H1 (cell line): ENCODE results near the gene ACOT11. TPM values are rescaled to one million over a fixed set of nuclear protein-coding genes. Genes with fewer than 3 reads are reported as not detected.

Experiments used
- CTCF ChIA-PET: fragments of 300-600 bp; sonication (Branson Sonifier 250); formaldehyde crosslinking; loops from one replicate; lab custom pipeline; 2021; ENCODE audit not compliant: partially characterized antibody; lab: Charles Lee
- POLR2A ChIA-PET: fragments of 300-600 bp; sonication (Branson Sonifier 250); formaldehyde crosslinking; loops from one replicate; lab custom pipeline; 2021; ENCODE audit warnings: inconsistent platforms; ENCODE audit not compliant: partially characterized antibody; lab: Charles Lee
- DNase-seq, 2 experiments: peaks; one replicate each; pipeline versions ENCODE4 v3.0.0 to v3.0.0-alpha.2; 2010 to 2022; ENCODE audit warnings: low spot score in 2 of 2, low read depth in 1 of 2, mixed read lengths in 1 of 2
- FAIRE-seq: peaks from 2 replicates; lab custom pipeline; 2011; peaks lifted over from hg19 to GRCh38; lab: Jason Lieb, UNC
- H2AFZ ChIP-seq: 2 replicates; pipeline ENCODE4 v1.8.1; 2012; ENCODE audit warnings: low read length, inconsistent platforms
- H2AK5ac ChIP-seq: 2 replicates; pipeline ENCODE4 v1.6.1; 2013; ENCODE audit warnings: low read depth, low read length
- H2BK120ac ChIP-seq: replicated peaks from 2 replicates; pipeline ENCODE3; 2013; ENCODE audit warnings: low read depth, low read length, inconsistent platforms
- H2BK12ac ChIP-seq: 2 replicates; pipeline ENCODE4 v1.6.1; 2013; ENCODE audit warnings: low read depth, low read length
- H2BK15ac ChIP-seq: 2 replicates; pipeline ENCODE4 v1.6.1; 2013; ENCODE audit warnings: low read length
- H2BK20ac ChIP-seq: 2 replicates; pipeline ENCODE4 v1.6.1; 2013; ENCODE audit warnings: low read length
- H2BK5ac ChIP-seq: 2 replicates; pipeline ENCODE4 v1.6.1; 2013; ENCODE audit warnings: low read depth, low read length
- H3K14ac ChIP-seq: 2 replicates; pipeline ENCODE4 v1.6.1; 2013; ENCODE audit warnings: inconsistent platforms; ENCODE audit not compliant: insufficient read length
- H3K18ac ChIP-seq: 2 replicates; pipeline ENCODE4 v1.6.1; 2013; ENCODE audit warnings: low read length; ENCODE audit errors: extremely low read depth
- H3K23ac ChIP-seq: 2 replicates; pipeline ENCODE4 v1.6.1; 2013; ENCODE audit warnings: inconsistent platforms; ENCODE audit not compliant: insufficient read length
- H3K23me2 ChIP-seq: 2 replicates; pipeline ENCODE4 v1.6.1; 2013; ENCODE audit warnings: low read depth, low read length
- H3K27ac ChIP-seq: 2 replicates; pipeline ENCODE4 v1.6.1; 2011; ENCODE audit warnings: low read depth, low read length, inconsistent platforms
- H3K27me3 ChIP-seq, 4 experiments: replicated peaks in 1 of 4; 1 replicate in 1 of 4; 2 replicates in 3 of 4; pipeline versions ENCODE4 v1.6.1 to v1.8.1; 2011 to 2013; ENCODE audit warnings: low read length in 3 of 4, mild to moderate bottlenecking in 3 of 4, inconsistent platforms in 2 of 4, mixed read lengths in 2 of 4, moderate library complexity in 1 of 4; ENCODE audit not compliant: control insufficient read depth in 3 of 4, insufficient read depth in 3 of 4; ENCODE audit errors: extremely low read depth in 1 of 4
- H3K36me3 ChIP-seq, 4 experiments: 2 replicates each; pipeline versions ENCODE4 v1.6.1 to v1.8.1; 2011 to 2013; ENCODE audit warnings: mild to moderate bottlenecking in 4 of 4, low read length in 3 of 4, moderate library complexity in 2 of 4, control low read depth in 1 of 4, inconsistent platforms in 1 of 4; ENCODE audit not compliant: insufficient read depth in 4 of 4, control insufficient read depth in 2 of 4
- H3K4ac ChIP-seq: replicated peaks from 2 replicates; pipeline ENCODE3; 2013; ENCODE audit warnings: low read length, low read depth, mixed read lengths, inconsistent platforms; ENCODE audit not compliant: insufficient read length
- H3K4me1 ChIP-seq, 4 experiments: replicated peaks in 1 of 4; 1 replicate in 1 of 4; 2 replicates in 3 of 4; pipeline versions ENCODE4 v1.6.1 to v1.8.1; 2011 to 2013; ENCODE audit warnings: low read length in 3 of 4, inconsistent platforms in 2 of 4, mixed read lengths in 1 of 4; ENCODE audit not compliant: insufficient read depth in 4 of 4, control insufficient read depth in 3 of 4
- H3K4me2 ChIP-seq, 2 experiments: 2 replicates each; pipeline versions ENCODE4 v1.6.1 to v1.8.1; 2011 to 2013; ENCODE audit warnings: low read depth in 2 of 2, low read length in 2 of 2, control low read depth in 1 of 2, inconsistent platforms in 1 of 2, mild to moderate bottlenecking in 1 of 2; ENCODE audit not compliant: insufficient read depth in 1 of 2
- H3K4me3 ChIP-seq, 4 experiments: fragments of 200-600, 300-600 bp in 1 of 4; sonication (generic), shearing (Covaris generic), sonication (Bioruptor Twin) in 1 of 4; 2 replicates each; pipeline versions ENCODE4 v1.5.1 to v1.8.1; 2011 to 2016; ENCODE audit warnings: low read length in 4 of 4, low read depth in 3 of 4, control low read depth in 2 of 4, inconsistent platforms in 2 of 4, mild to moderate bottlenecking in 2 of 4, mixed read lengths in 1 of 4, moderate library complexity in 1 of 4; ENCODE audit not compliant: insufficient read depth in 2 of 4; ENCODE audit errors: extremely low read depth in 1 of 4
- H3K56ac ChIP-seq: replicated peaks from 2 replicates; pipeline ENCODE3; 2013; ENCODE audit warnings: low read depth, mild to moderate bottlenecking, mixed read lengths, low read length, inconsistent platforms; ENCODE audit not compliant: insufficient read length
- H3K79me1 ChIP-seq: 2 replicates; pipeline ENCODE4 v1.6.1; 2013; ENCODE audit warnings: low read depth, low read length, control low read depth
- H3K79me2 ChIP-seq, 2 experiments: 2 replicates each; pipeline versions ENCODE4 v1.6.1 to v1.8.1; 2012 to 2013; ENCODE audit warnings: low read length in 2 of 2, mild to moderate bottlenecking in 2 of 2, inconsistent platforms in 1 of 2; ENCODE audit not compliant: insufficient read depth in 2 of 2, control insufficient read depth in 1 of 2
- H3K9ac ChIP-seq, 4 experiments: replicated peaks in 1 of 4; 1 replicate in 1 of 4; 2 replicates in 3 of 4; pipeline versions ENCODE4 v1.6.1 to v1.8.1; 2011 to 2013; ENCODE audit warnings: low read depth in 3 of 4, low read length in 3 of 4, control low read depth in 2 of 4, mild to moderate bottlenecking in 2 of 4, moderate library complexity in 2 of 4, inconsistent platforms in 1 of 4; ENCODE audit errors: extremely low read depth in 1 of 4
- H3K9me3 ChIP-seq, 2 experiments: 2 replicates each; pipeline versions ENCODE4 v1.6.1 to v1.8.1; 2012 to 2013; ENCODE audit warnings: mild to moderate bottlenecking in 2 of 2, moderate library complexity in 2 of 2, control low read depth in 1 of 2, inconsistent platforms in 1 of 2, low read depth in 1 of 2, low read length in 1 of 2, mixed read lengths in 1 of 2; ENCODE audit not compliant: insufficient read depth in 2 of 2
- H4K20me1 ChIP-seq, 2 experiments: replicated peaks in 1 of 2; 2 replicates each; pipeline versions ENCODE3 to v1.8.1; 2011 to 2013; ENCODE audit warnings: inconsistent platforms in 2 of 2, low read length in 2 of 2, mild to moderate bottlenecking in 1 of 2; ENCODE audit not compliant: insufficient read depth in 2 of 2, control insufficient read depth in 1 of 2
- H4K5ac ChIP-seq: 2 replicates; pipeline ENCODE4 v1.6.1; 2013; ENCODE audit warnings: low read length, low read depth, mixed read lengths, inconsistent platforms; ENCODE audit not compliant: insufficient read length
- H4K8ac ChIP-seq: 2 replicates; pipeline ENCODE4 v1.8.0; 2013; ENCODE audit warnings: mild to moderate bottlenecking, moderate library complexity, low read length, inconsistent platforms; ENCODE audit not compliant: insufficient read depth; ENCODE audit errors: extremely low read depth
- H4K91ac ChIP-seq: replicated peaks from 2 replicates; pipeline ENCODE3; 2013; ENCODE audit warnings: low read length, mixed read lengths, inconsistent platforms; ENCODE audit not compliant: insufficient read length
- ATF3 ChIP-seq: IDR thresholded peaks from 2 replicates; pipeline ENCODE4 v1.6.1; 2011; ENCODE audit warnings: low read depth, mild to moderate bottlenecking, low read length; ENCODE audit not compliant: insufficient read depth
- BACH1 ChIP-seq: IDR thresholded peaks from 2 replicates; pipeline ENCODE4 v1.6.1; 2012; ENCODE audit warnings: low read length, improper control_type of control experiment
- CEBPB ChIP-seq: IDR thresholded peaks from 2 replicates; pipeline ENCODE4 v1.6.1; 2012; ENCODE audit warnings: low read depth, low read length
- CHD2 ChIP-seq: IDR thresholded peaks from 2 replicates; pipeline ENCODE4 v1.6.1; 2012; ENCODE audit warnings: low read length, improper control_type of control experiment
- CTBP2 ChIP-seq: IDR thresholded peaks from 2 replicates; pipeline ENCODE4 v1.7.0; 2011; ENCODE audit warnings: borderline replicate concordance, mild to moderate bottlenecking, moderate library complexity, mixed read lengths, low read length; ENCODE audit not compliant: insufficient read depth, insufficient read length
- EZH2 ChIP-seq: fragments of 200-600 bp; sonication (generic); IDR thresholded peaks from 2 replicates; pipeline ENCODE4 v1.7.1; 2012; ENCODE audit warnings: low read depth, mild to moderate bottlenecking, moderate library complexity, low read length, inconsistent platforms; ENCODE audit not compliant: severe bottlenecking
- GTF2F1 ChIP-seq: IDR thresholded peaks from 2 replicates; pipeline ENCODE4 v1.6.1; 2012; ENCODE audit warnings: low read depth, low read length, improper control_type of control experiment, borderline replicate concordance
- KDM4A ChIP-seq: IDR thresholded peaks from one replicate; pipeline ENCODE4 v1.7.1; 2012; ENCODE audit warnings: low read depth, mild to moderate bottlenecking, moderate library complexity, low read length, inconsistent platforms; ENCODE audit not compliant: severe bottlenecking
- MAFK ChIP-seq: IDR thresholded peaks from 2 replicates; pipeline ENCODE4 v1.6.1; 2012; ENCODE audit warnings: low read depth, mild to moderate bottlenecking, improper control_type of control experiment, low read length
- POLR2A ChIP-seq, 2 experiments: IDR thresholded peaks; 1 replicate in 1 of 2; 2 replicates in 1 of 2; pipeline ENCODE4 v1.6.1; 2011; ENCODE audit warnings: low read depth in 2 of 2, low read length in 2 of 2, mild to moderate bottlenecking in 2 of 2; ENCODE audit errors: control extremely low read depth in 1 of 2
- SIN3A ChIP-seq, 2 experiments: IDR thresholded peaks in 1 of 2; conservative IDR thresholded peaks in 1 of 2; 2 replicates each; pipeline ENCODE4 v1.6.1; 2011 to 2012; ENCODE audit warnings: low read length in 2 of 2, improper control_type of control experiment in 1 of 2, low read depth in 1 of 2, mild to moderate bottlenecking in 1 of 2
- TCF12 ChIP-seq: IDR thresholded peaks from 2 replicates; pipeline ENCODE4 v1.6.1; 2011; ENCODE audit warnings: low read depth, mild to moderate bottlenecking, low read length
- ZNF274 ChIP-seq: IDR thresholded peaks from 2 replicates; pipeline ENCODE4 v1.7.0; 2012; ENCODE audit warnings: low read length, borderline replicate concordance; ENCODE audit errors: extremely low read depth
- WGBS, 2 experiments: shearing (Covaris generic) in 1 of 2; methylation state at CpG; one replicate each; pipeline versions ENCODE4 v1.1.6 to v1.1.7; 2013 to 2015; ENCODE audit warnings: low lambda C conversion rate in 2 of 2, mixed read lengths in 2 of 2, inconsistent platforms in 1 of 2, low coverage in 1 of 2, missing lambda C conversion rate in 1 of 2; ENCODE audit not compliant: insufficient replicate concordance in 2 of 2, insufficient coverage in 1 of 2, insufficient read length in 1 of 2; ENCODE audit errors: extremely low coverage in 1 of 2, missing lambda C conversion rate in 1 of 2; 5-methylcytosine and 5-hydroxymethylcytosine counted together
- polyA plus RNA-seq, 7 experiments: library from polyadenylated mRNA; depleted of rRNA in 3 of 7; stranded (reverse) in 5 of 7; unstranded in 2 of 7; fragments of >200 nt in 5 of 7; fragments of 200-250 nt in 2 of 7; gene quantifications; 1 replicate in 5 of 7; 2 replicates in 1 of 7; 4 replicates in 1 of 7; pipeline versions ENCODE4 v1.2.1 to v1.2.3, GENCODE V29; 2011 to 2013; ENCODE audit warnings: missing spikeins in 2 of 7, mixed read lengths in 2 of 7
- total RNA-seq: library from RNA; stranded (reverse); fragmentation: NEBNext Ultra II Directional; extraction: Animal tissue kit (Norgen Biotek cat#: 25700); gene quantifications from 2 replicates; pipeline ENCODE4 v1.2.1, GENCODE V29; 2021

Gene ACOT11
- total and polyA plus RNA-seq, 2 of the 8 experiments (the other 6 are each of a cell fraction or from before 2014, with no cell fraction given), result 3.8 to 4.5 TPM

- H2BK15ac ChIP-seq, result peak overlapping the region; percentile 1; the same call in 1 of the 2 replicates
- H2AFZ ChIP-seq, result no peak overlapping the region
- H2BK20ac ChIP-seq, result peak overlapping the region; percentile 73; the same call in 1 of the 2 replicates
- H3K14ac ChIP-seq, result no peak overlapping the region
- H3K4me2 ChIP-seq, result 0 out of 4 replicates have a peak overlapping the region, but pooled peaks of 1 of the 2 experiments have one; percentile 7
- peak overlapping the region; percentile 35; the same call in 1 of the 2 replicates for H2BK12ac ChIP-seq
- no peak overlapping the region for H3K4ac ChIP-seq
- DNase-seq (no peak), FAIRE-seq (no peak)
- no peaks in the 10 kb centered on the region; a peak in 1 of 7 replicates for H3K27me3 ChIP-seq
- 78% methylated on average over 5 of the region's 5 CpGs; no CpG with 5 or more reads in 1 of the 2 experiments for WGBS, 2 experiments
- H3K23me2 ChIP-seq, result no peaks in the 10 kb centered on the region
- no peak overlapping the region for H4K91ac ChIP-seq
- H3K4me1 ChIP-seq, result peaks cover 15 to 36% (median 26%) of the 10 kb centered on the region in 4 experiments
- H3K18ac ChIP-seq, result 0 out of 2 replicates have a peak overlapping the region, but pooled peaks have one; percentile 66
- no peak overlapping the region for H2BK120ac ChIP-seq
- ChIA-PET POLR2A (interaction anchor here (1.5 kb wide), 1 partner anchor 9 kb away, joined by 6 read pairs; no protein-coding TSS in a partner anchor), CTCF (interaction anchor here (1.0 to 1.9 kb wide), 3 partner anchors 10 to 611 kb away, joined by 3 to 4 read pairs (median 4); no protein-coding TSS in a partner anchor)
- H3K4me3 ChIP-seq, result no peak overlapping the region
- no peak overlapping the region for H3K27ac ChIP-seq
- no peaks in the 10 kb centered on the region for H3K79me1 ChIP-seq
- H3K79me2 ChIP-seq, result no peaks in the 10 kb centered on the region
- H3K9ac ChIP-seq, result no peak overlapping the region
- H4K8ac ChIP-seq, result no peak overlapping the region
- no peaks in the 10 kb centered on the region for H3K9me3 ChIP-seq
- no peak overlapping the region for H3K56ac ChIP-seq
- H3K36me3 ChIP-seq, result no peaks in the 10 kb centered on the region
- H2AK5ac ChIP-seq, result peak overlapping the region; percentile 33; the same call in 1 of the 2 replicates
- no peak overlapping the region for H4K5ac ChIP-seq
- H4K20me1 ChIP-seq, result no peaks in the 10 kb centered on the region
- H3K23ac ChIP-seq, result no peak overlapping the region
- peak overlapping the region; percentile 22; the same call in 1 of the 2 replicates for H2BK5ac ChIP-seq
- no peak for TF ChIP-seq MAFK
- TF ChIP-seq TCF12, result no peak
- no peak for TF ChIP-seq GTF2F1
- TF ChIP-seq POLR2A (IDR thresholded peaks at IDR 0.05; ENCODE audit: control extremely low read depth in 1 of 2, low read depth in 2 of 2, low read length in 2 of 2), result no peak
- TF ChIP-seq KDM4A, result no peak
- no peak for TF ChIP-seq ZNF274
- TF ChIP-seq CHD2, result no peak
- no peak for TF ChIP-seq EZH2
- TF ChIP-seq ATF3, result no peak
- no peak for TF ChIP-seq SIN3A (conservative IDR thresholded peaks at IDR 0.05 in 1 of 2, IDR thresholded peaks at IDR 0.05 in 1 of 2; ENCODE audit: low read depth in 1 of 2, low read length in 2 of 2)
- TF ChIP-seq BACH1, result no peak
- TF ChIP-seq CEBPB, result no peak
- TF ChIP-seq CTBP2, result no peak
These were observed 22.1 kb downstream of the ACOT11 start for GRCh38 chr1:54570161-54570560.
